ENCODE data around the gene LMTK2. TPM values are rescaled to one million over a fixed set of nuclear protein-coding genes. Genes with fewer than 3 reads are reported as not detected.

The LMTK2 gene
- total RNA-seq, 4 donors from 2014 or later: 22.5 to 31.7 (median 28.4) TPM

DNA sequence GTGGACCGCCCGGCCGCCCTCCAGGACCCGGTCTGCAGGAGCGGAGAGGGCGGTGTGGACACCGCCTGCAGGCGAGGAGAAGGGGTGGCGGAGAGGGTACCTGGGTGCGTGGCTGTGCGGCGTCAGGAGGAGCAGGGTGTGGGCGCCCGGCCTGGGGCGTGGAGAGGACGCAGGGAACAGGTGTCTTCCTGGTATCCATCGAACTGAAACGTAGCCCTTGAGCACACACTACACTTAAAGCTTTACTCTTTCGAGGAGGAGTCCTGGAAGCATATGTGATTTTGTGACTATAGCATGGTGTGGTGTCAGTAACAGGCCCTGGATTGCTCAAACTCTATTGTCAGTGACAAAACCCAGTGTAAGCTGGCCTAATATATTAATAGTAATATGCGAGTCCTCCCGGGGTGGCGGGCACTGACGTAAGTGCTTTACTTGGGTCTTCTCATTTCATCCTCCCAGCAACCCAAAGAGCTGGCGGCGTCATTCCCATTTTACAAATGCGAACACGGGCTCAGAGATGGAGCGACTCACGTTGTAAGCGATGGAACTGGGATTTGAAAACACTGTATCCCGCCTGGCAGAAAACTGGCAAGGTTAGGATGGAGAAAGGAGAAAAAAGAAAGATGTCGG, 145.9 kb downstream of the LMTK2 start:
- TF ChIP-seq POLR2AphosphoS5 (IDR thresholded peaks at IDR 0.05) (no peak), POLR2A (IDR thresholded peaks at IDR 0.05; ENCODE audit: low read depth) (no peak), EP300 (IDR thresholded peaks at IDR 0.05) (no peak)
- TF ChIP-seq, protein P1, sequence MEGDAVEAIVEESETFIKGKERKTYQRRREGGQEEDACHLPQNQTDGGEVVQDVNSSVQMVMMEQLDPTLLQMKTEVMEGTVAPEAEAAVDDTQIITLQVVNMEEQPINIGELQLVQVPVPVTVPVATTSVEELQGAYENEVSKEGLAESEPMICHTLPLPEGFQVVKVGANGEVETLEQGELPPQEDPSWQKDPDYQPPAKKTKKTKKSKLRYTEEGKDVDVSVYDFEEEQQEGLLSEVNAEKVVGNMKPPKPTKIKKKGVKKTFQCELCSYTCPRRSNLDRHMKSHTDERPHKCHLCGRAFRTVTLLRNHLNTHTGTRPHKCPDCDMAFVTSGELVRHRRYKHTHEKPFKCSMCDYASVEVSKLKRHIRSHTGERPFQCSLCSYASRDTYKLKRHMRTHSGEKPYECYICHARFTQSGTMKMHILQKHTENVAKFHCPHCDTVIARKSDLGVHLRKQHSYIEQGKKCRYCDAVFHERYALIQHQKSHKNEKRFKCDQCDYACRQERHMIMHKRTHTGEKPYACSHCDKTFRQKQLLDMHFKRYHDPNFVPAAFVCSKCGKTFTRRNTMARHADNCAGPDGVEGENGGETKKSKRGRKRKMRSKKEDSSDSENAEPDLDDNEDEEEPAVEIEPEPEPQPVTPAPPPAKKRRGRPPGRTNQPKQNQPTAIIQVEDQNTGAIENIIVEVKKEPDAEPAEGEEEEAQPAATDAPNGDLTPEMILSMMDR (IDR thresholded peaks at IDR 0.05): no peak
- 41% methylated on average over 18 of the region's 32 CpGs for WGBS
- intact Hi-C loops (cut with DNase I): no loop called here

DNA sequence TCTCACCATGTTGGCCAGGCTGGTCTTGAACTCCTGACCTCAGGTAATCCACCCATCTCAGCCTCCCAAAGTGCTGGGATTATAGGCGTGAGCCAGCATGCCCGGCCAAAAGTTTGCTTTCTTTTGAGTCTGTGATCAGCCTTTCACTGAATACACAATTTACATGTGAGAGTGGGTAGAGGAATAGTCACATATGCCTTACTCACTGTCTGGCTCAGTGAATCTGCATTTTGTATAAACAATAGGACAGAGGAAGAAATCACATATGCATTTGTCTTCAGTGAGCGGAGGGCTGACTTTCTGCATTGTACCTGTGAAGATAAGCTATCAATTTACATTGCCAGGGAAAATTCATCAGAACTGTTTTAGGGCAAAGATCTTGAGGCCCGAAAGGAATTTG, 147.9 kb downstream of the LMTK2 start:
- no peak overlapping the region for H3K27ac ChIP-seq (replicated peaks in 1 of 4)
- DNase-seq (ENCODE audit: extremely low spot score): no peak
- intact Hi-C loops (cut with DNase I): no loop called here
- H3K9me3 ChIP-seq: no peaks in the 10 kb centered on the region
- no peak overlapping the region for H3K4me3 ChIP-seq
- peaks cover 7 to 30% (median 12%) of the 10 kb centered on the region in 4 donors for H3K36me3 ChIP-seq
- H3K27me3 ChIP-seq: no peaks in the 10 kb centered on the region
- WGBS: 82% methylated on average over 4 of the region's 4 CpGs
- H3K4me1 ChIP-seq: peaks cover 22 to 36% (median 32%) of the 10 kb centered on the region in 4 donors
- no peak for TF ChIP-seq POLR2A (IDR thresholded peaks at IDR 0.05; ENCODE audit: low read depth)
- TF ChIP-seq POLR2AphosphoS5 (IDR thresholded peaks at IDR 0.05): no peak
- TF ChIP-seq, protein P1 (IDR thresholded peaks at IDR 0.05): no peak
- no peak for TF ChIP-seq EP300 (IDR thresholded peaks at IDR 0.05)

More for the DNA sequence above, 145.9 kb downstream of the LMTK2 start:
- DNase-seq (ENCODE audit: extremely low spot score): no peak
- Histone ChIP-seq H3K27ac (replicated peaks in 1 of 4) (peak overlapping the region; percentile 78 to 91 (median 85)), H3K27me3 (no peaks in the 10 kb centered on the region), H3K9me3 (no peaks in the 10 kb centered on the region), H3K4me3 (peak overlapping the region; percentile 81 to 93 (median 87)), H3K4me1 (peaks cover 30 to 51% (median 44%) of the 10 kb centered on the region in 4 donors), H3K36me3 (peaks cover 7 to 35% (median 15%) of the 10 kb centered on the region in 4 donors)

DNA sequence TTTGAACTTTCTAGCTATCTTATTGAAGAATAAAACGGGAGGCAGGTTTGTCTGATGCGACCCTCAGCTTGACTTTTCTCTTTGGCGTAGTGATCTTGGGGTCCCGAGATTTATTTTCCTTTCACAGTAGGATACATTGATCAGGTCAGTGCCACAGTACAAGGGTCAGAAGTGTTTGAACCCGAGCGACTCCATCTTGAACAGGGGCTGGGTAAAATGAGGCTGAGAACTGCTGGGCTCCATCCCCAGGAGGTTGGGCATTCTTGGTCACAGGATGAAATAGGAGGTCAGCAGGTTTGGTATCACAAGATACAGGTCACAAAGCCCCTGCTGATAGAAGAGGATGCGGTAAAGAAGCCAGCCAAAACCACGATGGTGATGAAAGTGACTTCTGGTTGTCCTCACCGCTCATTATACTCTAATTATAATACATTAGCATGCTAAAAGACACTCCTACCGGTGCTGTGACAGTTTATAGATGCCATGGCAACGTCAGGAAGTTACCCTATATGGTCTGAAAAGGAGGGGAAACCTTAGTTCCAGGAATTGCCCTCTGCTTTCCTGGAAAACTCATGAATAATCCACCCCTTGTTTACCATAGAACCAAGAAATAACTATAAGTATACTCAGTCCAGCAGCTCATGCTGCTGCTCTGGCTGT, 148.4 kb downstream of the LMTK2 start:
- H3K4me3 ChIP-seq: no peak overlapping the region
- WGBS: 88% methylated on average over 11 of the region's 11 CpGs
- intact Hi-C loops (cut with DNase I): no loop called here
- no peak overlapping the region for H3K27ac ChIP-seq (replicated peaks in 1 of 4)
- H3K36me3 ChIP-seq: peaks cover 7 to 32% (median 12%) of the 10 kb centered on the region in 4 donors
- H3K4me1 ChIP-seq: peaks cover 22 to 33% (median 27%) of the 10 kb centered on the region in 4 donors
- no peaks in the 10 kb centered on the region for H3K27me3 ChIP-seq
- DNase-seq (ENCODE audit: extremely low spot score): no peak
- TF ChIP-seq POLR2A (IDR thresholded peaks at IDR 0.05; ENCODE audit: low read depth) (no peak), EP300 (IDR thresholded peaks at IDR 0.05) (no peak), POLR2AphosphoS5 (IDR thresholded peaks at IDR 0.05) (no peak)
- TF ChIP-seq, protein P1 (IDR thresholded peaks at IDR 0.05): no peak
- H3K9me3 ChIP-seq: no peaks in the 10 kb centered on the region

DNA sequence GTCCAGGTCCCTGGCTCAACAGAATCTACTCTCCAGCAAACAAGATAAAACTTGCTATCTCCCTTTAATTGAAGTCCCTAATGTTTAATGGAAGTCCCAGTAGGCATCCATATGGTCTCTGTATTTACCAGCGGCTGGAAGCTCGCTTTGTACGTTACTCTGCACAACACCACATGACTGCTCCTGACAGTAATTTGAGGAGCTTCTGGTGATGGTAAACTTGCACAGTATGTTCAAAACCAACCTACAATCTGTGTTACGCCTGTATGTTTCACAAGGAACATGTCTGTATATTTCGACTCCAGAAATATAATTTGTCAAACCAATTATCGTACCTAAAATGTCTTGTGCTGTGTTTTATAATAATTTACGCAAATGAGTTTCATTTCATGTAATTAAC, 149.8 kb downstream of the LMTK2 start:
- intact Hi-C loops (cut with DNase I): no loop called here
- Histone ChIP-seq H3K4me3 (no peak overlapping the region), H3K27me3 (no peaks in the 10 kb centered on the region), H3K4me1 (peaks cover 10 to 19% (median 14%) of the 10 kb centered on the region in 4 donors), H3K36me3 (peaks cover 7 to 46% (median 24%) of the 10 kb centered on the region in 4 donors), H3K27ac (replicated peaks in 1 of 4) (no peak overlapping the region), H3K9me3 (no peaks in the 10 kb centered on the region)
- WGBS: 90% methylated on average over 7 of the region's 7 CpGs
- TF ChIP-seq, protein P1 (IDR thresholded peaks at IDR 0.05): no peak
- TF ChIP-seq POLR2AphosphoS5 (IDR thresholded peaks at IDR 0.05): no peak
- no peak for TF ChIP-seq EP300 (IDR thresholded peaks at IDR 0.05)
- TF ChIP-seq POLR2A (IDR thresholded peaks at IDR 0.05; ENCODE audit: low read depth): no peak
- no peak for DNase-seq (ENCODE audit: extremely low spot score)
